DMS79 (cell line): ENCODE measurements around the gene SMCR8.
"Not testable (repeated sequence)": the region's sequence is repeated elsewhere in the genome, so short reads cannot be mapped to it uniquely, and the experiment has no call there.

Experiments
- DNase-seq: peaks from one replicate; lab custom pipeline; 2025; lab: John Stamatoyannopoulos, UW

The SMCR8 gene

DNA sequence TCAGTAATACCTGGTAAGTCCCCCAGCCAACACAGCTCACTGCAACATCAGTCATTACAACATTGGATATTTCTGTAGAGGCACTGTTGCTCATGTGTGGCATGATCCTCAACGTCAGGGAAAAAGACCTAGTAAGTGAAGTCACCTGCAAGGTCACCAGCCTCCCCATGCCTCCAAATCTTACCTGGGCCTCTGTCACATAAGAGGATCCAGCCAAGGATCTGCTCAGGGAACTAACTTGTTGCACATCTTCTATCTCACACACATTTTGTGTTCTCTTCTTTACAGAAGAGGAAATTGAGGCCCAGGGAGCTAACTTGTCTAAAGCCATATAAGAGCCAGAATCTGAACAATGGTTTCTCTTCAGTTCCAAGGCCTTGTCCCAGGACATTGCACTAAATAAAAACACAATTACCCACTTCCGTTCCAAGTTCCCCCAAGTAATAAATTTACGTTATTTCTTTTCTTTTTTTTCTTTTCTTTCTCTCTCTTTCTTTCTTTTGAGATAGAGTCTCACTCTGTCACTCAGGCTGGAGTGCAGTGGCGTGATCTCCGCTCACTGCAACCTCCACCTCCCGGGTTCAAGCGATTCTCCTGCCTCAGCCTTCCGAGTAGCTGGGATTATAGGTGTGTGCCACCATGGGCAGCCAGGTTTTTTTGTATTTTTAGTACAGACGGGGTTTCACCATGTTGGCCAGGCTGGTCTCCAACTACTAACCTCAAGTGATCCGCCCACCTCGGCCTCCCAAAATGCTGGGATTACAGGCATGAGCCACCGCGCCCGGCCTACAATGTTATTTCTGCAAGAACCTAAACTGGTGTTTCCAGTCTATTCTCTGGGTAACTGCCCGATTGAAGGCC lies 47.0 kb downstream of the SMCR8 start:
- DNase-seq, result no peak

DNA sequence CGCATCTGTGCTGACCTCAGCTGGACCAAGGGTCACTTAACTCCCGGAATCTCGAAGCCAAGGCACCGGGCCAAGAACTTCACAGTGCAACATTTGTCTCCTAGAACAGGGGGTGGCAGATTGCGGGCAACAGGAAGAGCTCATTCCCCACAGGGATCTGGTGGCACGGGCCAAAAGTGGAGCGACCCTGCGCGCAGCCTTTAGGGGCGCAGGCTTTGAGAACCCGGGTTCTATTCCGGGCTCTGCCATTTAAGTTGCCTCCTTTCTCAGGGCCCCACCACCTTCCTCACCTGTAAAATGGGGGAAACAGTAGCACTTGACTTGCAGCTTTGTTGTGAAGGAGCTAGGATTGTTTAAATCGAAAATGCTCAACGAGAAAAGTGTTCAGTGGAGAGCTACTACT lies 47.6 kb downstream of the SMCR8 start:
- no peak for DNase-seq

DNA sequence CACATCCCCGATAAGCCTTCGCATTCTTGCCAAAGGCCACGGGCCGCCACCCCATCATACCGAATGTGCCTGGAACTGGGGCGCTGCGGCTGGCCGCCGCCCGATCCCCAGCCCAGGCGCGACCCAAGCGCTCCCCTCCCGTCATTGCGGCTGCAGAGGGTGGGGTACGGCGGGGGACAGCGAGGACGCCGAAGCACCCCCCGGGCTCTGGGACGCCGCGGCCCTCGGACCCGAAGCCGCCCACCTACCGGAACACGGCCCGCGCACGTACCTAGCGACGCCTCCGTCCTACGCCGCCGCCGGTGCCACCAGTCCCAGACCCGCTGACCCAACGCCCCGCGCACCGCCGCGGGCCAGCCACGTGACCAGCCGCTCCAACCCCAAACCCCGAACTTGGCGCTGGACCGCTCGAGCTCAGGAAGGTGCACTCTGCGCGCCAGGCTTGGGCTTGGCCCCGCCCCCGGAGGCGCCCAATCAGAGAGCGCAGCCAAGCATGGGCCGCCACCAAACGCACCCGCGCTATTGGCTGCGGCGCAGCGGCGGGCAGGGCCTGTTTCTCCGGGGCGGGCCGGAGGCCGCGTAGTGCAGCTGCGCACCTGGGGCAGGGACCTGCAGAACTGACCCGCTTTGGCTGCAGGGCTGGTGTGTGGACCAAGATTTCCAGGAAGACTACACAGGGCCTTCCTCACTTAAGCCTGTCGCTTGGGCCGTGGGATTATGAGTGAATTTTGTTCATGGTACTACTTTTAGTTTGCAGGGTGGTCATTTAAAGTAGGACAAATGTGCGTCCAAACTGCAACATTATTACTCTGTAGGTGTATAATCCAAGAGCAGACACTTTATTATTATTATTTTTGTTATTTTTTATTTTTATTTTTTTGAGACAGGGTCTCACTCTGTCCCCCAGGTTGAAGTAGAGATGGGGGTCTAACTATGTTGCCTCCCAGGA lies 48.3 kb downstream of the SMCR8 start, which contains the start of gene SHMT1:
SHMT1 (minus strand) TSS at position 450 of the 949 bp plus-strand sequence. CDS start 7,569 bp downstream, outside the sequence.
- peak; percentile 76 for DNase-seq

DNA sequence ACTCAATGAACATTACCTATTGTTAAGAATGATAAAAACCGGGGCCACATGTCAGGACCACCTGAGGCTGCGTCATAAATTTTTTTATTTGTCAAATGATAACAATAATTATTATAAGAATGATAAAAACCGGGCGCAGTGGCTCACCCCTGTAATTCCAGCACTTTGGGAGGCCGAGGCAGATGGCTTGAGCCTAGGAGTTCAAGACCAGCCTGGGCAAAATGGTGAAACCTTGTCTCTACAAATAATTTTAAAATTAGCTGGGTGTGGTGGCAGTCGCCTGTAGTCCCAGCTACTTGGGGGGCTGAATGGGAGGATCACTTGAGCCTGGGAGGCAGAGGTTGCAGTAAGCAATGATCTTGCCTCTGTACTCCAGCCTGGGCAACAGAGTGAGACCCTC lies 49.1 kb downstream of the SMCR8 start:
- DNase-seq, result no peak

DNA sequence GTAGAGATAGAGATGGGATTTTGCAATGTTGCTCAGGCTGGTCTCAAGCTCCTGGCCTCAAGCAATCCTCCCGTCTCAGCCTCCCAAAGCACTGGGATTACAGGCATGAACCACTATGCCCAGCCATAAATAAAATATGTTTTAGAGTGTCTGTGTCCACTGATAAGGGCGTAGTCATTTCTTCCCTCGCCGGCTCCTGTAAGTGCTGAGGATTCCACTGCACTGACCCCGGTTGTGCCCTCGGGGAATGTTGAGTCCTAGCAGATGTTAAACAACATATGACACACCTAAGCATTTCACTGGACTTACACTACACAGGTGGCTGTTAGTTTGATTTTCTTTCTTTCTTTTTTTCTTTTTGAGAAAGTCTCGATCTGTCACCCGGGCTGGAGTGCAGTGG lies 53.9 kb downstream of the SMCR8 start:
- DNase-seq, result no peak

DNA sequence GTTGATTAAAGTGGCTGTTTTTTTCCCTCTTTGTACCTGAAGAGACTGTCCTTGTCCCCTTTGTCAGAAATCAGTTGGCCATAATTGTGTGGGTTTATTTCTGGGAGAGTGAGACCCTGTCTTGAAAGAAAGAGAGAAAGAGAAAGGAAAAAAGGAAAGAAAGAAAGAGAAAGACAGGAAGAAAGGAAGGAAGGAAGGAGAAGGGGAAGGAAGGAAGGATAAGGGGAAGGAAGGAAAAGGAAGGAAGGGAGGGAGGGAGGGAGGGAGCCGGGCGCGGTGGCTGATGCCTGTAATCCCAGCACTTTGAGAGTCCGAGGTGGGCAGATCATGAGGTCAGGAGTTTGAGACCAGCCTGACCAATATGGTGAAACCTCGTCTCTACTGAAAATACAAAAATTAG lies 55.7 kb downstream of the SMCR8 start:
- no peak for DNase-seq

DNA sequence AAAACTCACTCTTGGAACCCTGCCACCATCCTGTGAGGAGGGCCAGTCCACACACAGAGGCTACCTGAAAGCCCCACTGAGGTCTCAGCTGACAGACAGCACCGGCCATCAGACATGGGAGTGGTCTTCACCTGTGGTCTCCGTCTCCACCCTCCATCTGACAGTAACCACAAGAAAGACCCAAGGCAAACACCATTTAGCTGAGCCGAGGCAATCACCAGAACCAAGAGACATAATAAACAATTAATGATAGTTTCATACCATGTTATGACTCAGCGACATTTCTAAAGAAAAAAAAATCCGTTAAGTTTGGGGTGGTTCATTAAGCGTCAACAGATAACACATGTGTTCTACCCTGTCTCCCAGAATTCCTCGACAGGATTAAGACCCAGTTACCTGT lies 56.4 kb downstream of the SMCR8 start:
- no peak for DNase-seq

DNA sequence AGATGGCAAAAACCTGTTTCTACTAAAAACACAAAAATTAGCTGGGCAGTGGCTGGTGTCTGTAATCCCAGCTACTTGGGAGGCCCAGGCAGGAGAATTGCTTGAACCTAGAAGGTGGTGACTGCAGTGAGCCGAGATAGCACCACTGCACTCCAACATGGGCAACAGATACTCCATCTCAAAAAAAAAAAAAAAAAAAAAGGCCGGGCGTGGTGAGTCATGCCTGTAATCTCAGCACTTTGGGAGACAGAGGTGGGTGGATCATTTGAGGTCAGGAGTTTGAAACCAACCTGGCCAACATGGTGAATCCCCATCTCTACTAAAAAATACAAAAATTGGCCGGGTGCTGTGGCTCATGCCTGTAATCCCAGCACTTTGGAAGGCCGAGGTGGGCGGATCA lies 58.1 kb downstream of the SMCR8 start:
- not testable (repeated sequence) for DNase-seq

DNA sequence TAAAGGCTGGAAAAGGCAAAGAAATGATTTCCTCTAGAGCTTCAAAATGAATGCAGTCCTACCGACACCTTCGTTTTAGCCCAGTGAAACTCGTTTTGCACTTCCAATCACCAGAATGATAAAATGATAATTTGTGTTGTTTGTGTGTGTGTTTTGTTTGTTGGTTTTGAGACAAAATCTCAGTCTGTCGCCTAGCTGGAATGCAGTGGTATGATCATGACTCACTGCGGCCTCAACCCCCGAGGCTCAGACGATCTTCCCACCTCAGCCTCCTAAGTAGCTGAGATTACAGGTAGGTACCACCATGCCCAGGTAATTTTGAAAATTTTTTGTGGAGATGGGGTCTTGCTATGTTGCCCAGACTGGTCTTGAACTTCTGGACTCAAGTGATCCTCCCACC lies 59.1 kb downstream of the SMCR8 start:
- no peak for DNase-seq
